ENCODE data around the gene SYCN. TPM values are rescaled to one million over a fixed set of nuclear protein-coding genes. Genes with fewer than 3 reads are reported as not detected.
A peak's percentile ranks its signal among the peaks of the same experiment; 100 is the strongest.

The SYCN gene
- total RNA-seq, 2 experiments from 2014 or later = not detected

DNA sequence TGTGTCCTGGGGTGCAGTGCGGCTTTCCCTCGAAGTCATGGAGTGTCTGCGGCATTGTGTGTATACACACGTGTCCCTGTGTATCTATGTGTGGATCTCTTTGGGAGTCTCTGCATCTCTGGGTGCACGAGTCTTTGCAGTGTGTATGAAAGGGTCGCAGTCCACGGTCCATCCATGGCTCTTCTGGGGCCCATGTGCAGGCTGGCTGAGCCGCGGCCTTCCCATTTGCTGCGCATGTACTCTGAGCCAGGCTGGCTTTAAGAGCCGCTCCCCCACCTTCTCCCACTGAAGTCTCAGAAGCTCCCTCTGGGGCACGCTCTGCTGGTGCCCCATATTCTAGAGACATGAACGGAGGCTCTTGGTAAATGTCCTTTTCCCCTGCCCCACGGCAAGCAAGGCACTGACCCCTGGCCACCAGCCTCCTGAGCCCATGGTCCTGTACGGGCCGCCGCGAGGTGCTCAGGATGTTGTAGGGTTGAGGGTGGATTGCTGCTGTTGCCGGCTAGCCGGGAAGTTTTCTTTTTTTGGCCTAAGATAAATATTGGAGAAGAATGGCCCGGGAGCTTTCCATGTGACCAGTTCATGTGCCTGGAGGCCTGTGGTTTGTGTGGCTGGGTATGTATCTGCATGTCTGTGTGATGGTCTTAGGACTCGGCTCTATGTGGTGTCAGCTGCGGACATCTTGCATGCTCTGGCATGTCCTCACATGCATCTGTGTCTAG is 46.6 kb downstream of the SYCN start:
- Mint-ChIP-seq H3K4me3 (no peak overlapping the region), H3K27me3 (no peaks in the 10 kb centered on the region), H3K4me1 (peaks cover 11% of the 10 kb centered on the region), H3K9me3 (no peaks in the 10 kb centered on the region), H3K36me3 (no peaks in the 10 kb centered on the region), H3K27ac (no peak overlapping the region)
- DNase-seq (no peak), ATAC-seq (ENCODE audit: low read depth) (no peak)
- POLR2A ChIA-PET = no interaction called here

DNA sequence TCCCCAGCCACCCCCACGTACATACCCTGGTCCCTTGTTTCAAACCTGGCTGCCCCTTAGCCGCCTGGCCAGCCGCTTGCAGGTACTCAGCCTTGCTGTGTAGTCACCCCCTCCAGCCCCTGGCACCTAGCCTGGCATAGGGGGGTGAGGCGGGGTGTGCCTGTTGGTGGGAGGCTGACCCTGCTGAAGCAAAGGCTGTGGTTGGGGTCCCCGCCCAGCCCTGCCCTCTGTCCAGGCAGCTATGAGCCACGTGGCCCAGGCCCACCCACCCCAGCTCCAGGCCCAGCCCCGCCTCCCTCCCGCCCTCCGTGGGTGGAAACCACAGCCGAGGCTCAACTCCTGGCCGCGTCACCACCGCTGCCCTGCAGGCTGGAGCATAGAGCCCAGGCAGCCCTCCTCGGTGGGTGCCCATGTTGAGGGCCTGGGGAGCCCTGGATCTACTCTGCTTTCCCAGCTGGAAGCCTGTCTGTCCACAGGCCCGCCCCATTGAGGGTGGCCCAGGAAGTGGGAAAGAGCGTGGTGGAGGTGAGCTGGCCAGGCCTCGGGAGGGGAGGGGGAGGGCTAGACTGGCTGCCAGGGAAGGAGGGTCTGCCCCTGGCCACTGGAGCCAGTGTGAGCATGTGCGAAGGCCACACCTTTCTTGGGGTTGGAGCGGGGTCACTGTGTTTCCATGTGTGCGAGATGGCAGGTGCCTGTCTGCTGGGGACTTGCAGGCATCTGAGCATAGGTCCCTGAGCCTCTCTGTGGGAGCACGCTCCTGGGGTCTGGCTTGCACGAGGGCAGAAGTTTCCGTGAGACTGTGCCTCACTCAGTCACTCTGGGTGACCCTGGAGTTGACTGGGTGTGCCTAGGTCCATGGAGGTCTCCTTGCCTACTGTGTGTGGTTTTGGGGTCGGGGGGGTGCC is 47.5 kb downstream of the SYCN start:
- no peaks in the 10 kb centered on the region for H3K9me3 Mint-ChIP-seq
- POLR2A ChIA-PET = no interaction called here
- no peak overlapping the region for H3K27ac Mint-ChIP-seq
- H3K4me3 Mint-ChIP-seq = no peak overlapping the region
- peaks cover 11% of the 10 kb centered on the region for H3K4me1 Mint-ChIP-seq
- DNase-seq (no peak), ATAC-seq (ENCODE audit: low read depth) (no peak)
- no peaks in the 10 kb centered on the region for H3K36me3 Mint-ChIP-seq
- H3K27me3 Mint-ChIP-seq = no peaks in the 10 kb centered on the region

DNA sequence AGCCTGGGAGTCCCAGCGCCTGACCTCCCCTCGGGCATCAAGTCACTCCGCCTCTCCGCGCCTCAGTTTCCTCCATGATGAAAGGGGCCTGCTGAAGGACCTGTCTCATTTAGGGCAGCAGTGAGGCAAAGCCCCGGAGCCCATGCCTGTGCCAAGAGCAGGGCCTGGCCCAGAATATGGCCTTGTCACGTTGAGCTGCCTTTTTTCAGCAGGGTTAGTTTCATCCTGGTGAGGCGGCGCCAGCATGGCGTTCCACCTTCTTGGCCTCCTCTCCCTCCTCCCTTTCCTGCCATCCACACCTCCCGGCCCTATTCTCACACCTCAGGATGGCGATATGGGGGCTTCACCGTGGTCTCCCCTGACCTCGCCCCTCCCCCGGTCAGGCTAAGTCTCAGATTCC is 48.3 kb downstream of the SYCN start:
- no peak for ATAC-seq (ENCODE audit: low read depth)
- DNase-seq = no peak
- no peaks in the 10 kb centered on the region for H3K27me3 Mint-ChIP-seq
- POLR2A ChIA-PET = no interaction called here
- H3K27ac Mint-ChIP-seq = peak overlapping the region; percentile 72
- H3K36me3 Mint-ChIP-seq = no peaks in the 10 kb centered on the region
- H3K4me3 Mint-ChIP-seq = no peak overlapping the region
- peaks cover 11% of the 10 kb centered on the region for H3K4me1 Mint-ChIP-seq
- H3K9me3 Mint-ChIP-seq = no peaks in the 10 kb centered on the region

DNA sequence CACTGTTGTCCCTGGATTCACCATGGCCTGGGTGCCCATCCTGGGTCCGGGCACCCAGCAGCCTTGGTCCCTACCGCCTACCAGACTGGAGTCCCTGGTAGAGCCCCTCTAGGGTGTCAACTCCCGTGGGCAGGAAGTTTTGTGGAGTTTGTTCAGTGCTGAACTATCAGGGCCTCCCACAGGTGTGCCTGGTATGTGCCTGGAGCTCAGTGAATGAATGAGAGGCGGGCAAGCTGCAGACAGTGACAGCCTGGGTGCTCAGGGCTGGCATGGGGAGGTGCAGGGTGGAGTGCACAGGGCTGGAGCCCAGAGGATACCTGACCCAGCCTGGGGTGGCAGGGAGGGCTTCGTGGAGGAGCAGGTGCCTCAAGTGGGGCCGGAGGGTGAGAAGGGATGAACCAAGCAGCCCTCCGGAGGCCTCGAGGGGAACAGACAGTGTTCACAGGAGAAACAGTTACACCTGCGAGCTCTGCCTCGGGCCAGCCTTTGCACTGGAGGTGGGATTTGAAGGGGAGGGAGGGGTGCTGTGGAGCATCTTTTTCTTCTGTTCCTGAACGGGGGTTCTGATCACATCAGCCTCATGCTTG is 48.9 kb downstream of the SYCN start:
- H3K4me1 Mint-ChIP-seq = peaks cover 8% of the 10 kb centered on the region
- POLR2A ChIA-PET = no interaction called here
- H3K4me3 Mint-ChIP-seq = no peak overlapping the region
- H3K27ac Mint-ChIP-seq = no peak overlapping the region
- H3K9me3 Mint-ChIP-seq = no peaks in the 10 kb centered on the region
- ATAC-seq (ENCODE audit: low read depth) (no peak), DNase-seq (no peak)
- no peaks in the 10 kb centered on the region for H3K36me3 Mint-ChIP-seq
- H3K27me3 Mint-ChIP-seq = no peaks in the 10 kb centered on the region

GRCh38 chr19:39154629-39155100 is 49.4 kb downstream of the SYCN start:
- no peak for ATAC-seq (ENCODE audit: low read depth)
- no peaks in the 10 kb centered on the region for H3K9me3 Mint-ChIP-seq
- H3K27me3 Mint-ChIP-seq = no peaks in the 10 kb centered on the region
- H3K4me1 Mint-ChIP-seq = peaks cover 7% of the 10 kb centered on the region
- no peaks in the 10 kb centered on the region for H3K36me3 Mint-ChIP-seq
- POLR2A ChIA-PET = no interaction called here
- no peak overlapping the region for H3K4me3 Mint-ChIP-seq
- no peak overlapping the region for H3K27ac Mint-ChIP-seq
- no peak for DNase-seq

GRCh38 chr19:39154100-39154628 is 49.9 kb downstream of the SYCN start:
- Mint-ChIP-seq H3K27ac (no peak overlapping the region), H3K27me3 (no peaks in the 10 kb centered on the region), H3K4me1 (peaks cover 7% of the 10 kb centered on the region)

More at GRCh38 chr19:39154100-39154628, 49.9 kb downstream of the SYCN start:
- Mint-ChIP-seq H3K36me3 (no peaks in the 10 kb centered on the region), H3K9me3 (no peaks in the 10 kb centered on the region), H3K4me3 (no peak overlapping the region)
- no peak for DNase-seq
- no peak for ATAC-seq (ENCODE audit: low read depth)
- POLR2A ChIA-PET = no interaction called here

Other genes with a start within 250 kb of the SYCN start
- gene FBXO17, start 228.5 kb downstream of the SYCN start, total RNA-seq = not detected
- gene FBXO27, start 171.7 kb downstream of the SYCN start, total RNA-seq = not detected
- gene ACP7, start 119.9 kb downstream of the SYCN start, total RNA-seq = not detected
- gene PAK4, start 78.5 kb downstream of the SYCN start, total RNA-seq = 10 to 100 TPM; 16.1 to 17.1 TPM
- not detected for gene NCCRP1, start 7.3 kb downstream of the SYCN start, total RNA-seq
- gene IFNL3, start 40.7 kb upstream of the SYCN start, total RNA-seq = not detected
- not detected for gene IFNL4, start 44.6 kb upstream of the SYCN start, total RNA-seq
- not detected for gene IFNL2, start 64.1 kb upstream of the SYCN start, total RNA-seq
- not detected for gene IFNL1, start 92.1 kb upstream of the SYCN start, total RNA-seq
- 1 to 10 TPM; 9.2 to 9.4 TPM for gene LRFN1, start 116.6 kb upstream of the SYCN start, total RNA-seq
- gene GMFG, start 131.8 kb upstream of the SYCN start, total RNA-seq = 100 to 1,000 TPM; 428 to 433 TPM
- 10 to 100 TPM; 47.8 to 51.3 TPM for gene SAMD4B, start 138.2 kb upstream of the SYCN start, total RNA-seq
- gene PAF1, start 186.8 kb upstream of the SYCN start, total RNA-seq = 10 to 100 TPM; 40.7 to 47.0 TPM
- gene MED29, start 187.1 kb upstream of the SYCN start, total RNA-seq = 10 to 100 TPM; 39.0 to 40.7 TPM
- 100 to 1,000 TPM; 102 to 107 TPM for gene ZFP36, start 202.6 kb upstream of the SYCN start, total RNA-seq
- 10 to 100 TPM; 65.7 to 65.9 TPM for gene PLEKHG2, start 208.4 kb upstream of the SYCN start, total RNA-seq
- gene RPS16, start 231.7 kb upstream of the SYCN start, total RNA-seq = 1,000 to 10,000 TPM; 2,294 to 2,369 TPM
- gene SUPT5H, start 241.3 kb upstream of the SYCN start, total RNA-seq = 100 to 1,000 TPM; 173 to 176 TPM